MCF 10A (cell line): ENCODE results near the gene LRRC3. TPM values are rescaled to one million over a fixed set of nuclear protein-coding genes. Genes with fewer than 3 reads are reported as not detected.

Experiments used
- BruUV-seq: library from RNA; stranded (reverse); fragments of 400-500 nt; replicated peaks from 2 replicates; lab custom pipeline; 2021; lab: Mats Ljungman, UMichigan
- CTCF ChIA-PET: fragments of 300-600 bp; sonication (Branson Sonifier 250); formaldehyde crosslinking; extraction: SDS; loops from one replicate; lab custom pipeline; 2021; ENCODE audit warnings: antibody characterized with exemption, inconsistent platforms; lab: Yijun Ruan, JAX
- POLR2A ChIA-PET: fragments of 300-600, 350-650 bp; sonication (Branson Sonifier 250); formaldehyde crosslinking; extraction: SDS; loops from one replicate; lab custom pipeline; 2020; ENCODE audit warnings: antibody characterized with exemption, inconsistent platforms; lab: Yijun Ruan, JAX
- DNase-seq: peaks from one replicate; pipeline ENCODE4 v3.0.0-alpha.2; 2018; ENCODE audit not compliant: unreplicated experiment
- H3K27ac Mint-ChIP-seq: one replicate; pipeline ENCODE4 v1.8.0; 2022; ENCODE audit warnings: mild to moderate bottlenecking, low read depth, mixed read lengths; ENCODE audit not compliant: unreplicated experiment
- H3K27me3 Mint-ChIP-seq: one replicate; pipeline ENCODE4 v1.8.0; 2022; ENCODE audit warnings: mixed read lengths; ENCODE audit not compliant: insufficient read depth, unreplicated experiment
- H3K36me3 Mint-ChIP-seq: one replicate; pipeline ENCODE4 v1.8.0; 2022; ENCODE audit warnings: mild to moderate bottlenecking, moderate library complexity, mixed read lengths; ENCODE audit not compliant: insufficient read depth, unreplicated experiment
- H3K4me1 Mint-ChIP-seq: one replicate; pipeline ENCODE4 v1.8.0; 2022; ENCODE audit warnings: mixed read lengths; ENCODE audit not compliant: insufficient read depth, unreplicated experiment
- H3K4me3 Mint-ChIP-seq: one replicate; pipeline ENCODE4 v1.8.0; 2022; ENCODE audit warnings: mild to moderate bottlenecking, moderate library complexity, mixed read lengths; ENCODE audit not compliant: unreplicated experiment
- H3K9me3 Mint-ChIP-seq: one replicate; pipeline ENCODE4 v1.8.0; 2022; ENCODE audit warnings: mixed read lengths; ENCODE audit not compliant: unreplicated experiment
- CTCF ChIP-seq: fragments of 200-600 bp; IDR thresholded peaks from one replicate; pipeline ENCODE4 v1.8.0; 2022; ENCODE audit warnings: antibody characterized with exemption, mild to moderate bottlenecking; ENCODE audit not compliant: unreplicated experiment
- intact Hi-C: fragments of 100-400 bp; cut with micrococcal nuclease; formaldehyde crosslinking; loops from 2 replicates; pipeline ENCODE4 v1.14.1; 2022
- total RNA-seq: library from RNA; stranded (reverse); gene quantifications from 2 replicates; pipeline ENCODE4 v1.2.3, GENCODE V29; 2022

The LRRC3 gene
- total RNA-seq, 1 experiment from 2014 or later = not detected

- H3K4me1 Mint-ChIP-seq = no peaks in the 10 kb centered on the region
- no peaks in the 10 kb centered on the region for H3K27me3 Mint-ChIP-seq
- no peak for TF ChIP-seq CTCF
- no TSS peak for BruUV-seq
- no peak for DNase-seq
- H3K4me3 Mint-ChIP-seq = no peak overlapping the region
- ChIA-PET POLR2A (interaction anchor here (0.7 to 1.1 kb wide), 2 partner anchors 142 to 187 kb away, joined by 3 to 4 read pairs; partner anchors contain the start of gene KRTAP12-2), CTCF (interaction anchor here (0.7 to 1.7 kb wide), 7 partner anchors 9 to 303 kb away, joined by 3 to 5 read pairs (median 3); no protein-coding TSS in a partner anchor)
- no peaks in the 10 kb centered on the region for H3K36me3 Mint-ChIP-seq
- H3K27ac Mint-ChIP-seq = no peak overlapping the region
- intact Hi-C loops = no loop called here
- no peaks in the 10 kb centered on the region for H3K9me3 Mint-ChIP-seq
Measured at GRCh38 chr21:44480200-44481053, 25.1 kb downstream of the LRRC3 start.

GRCh38 chr21:44482581-44483287 lies 27.4 kb downstream of the LRRC3 start:
- DNase-seq = no peak
- no peak for TF ChIP-seq CTCF

GRCh38 chr21:44483288-44484237 lies 28.3 kb downstream of the LRRC3 start:
- H3K4me3 Mint-ChIP-seq = no peak overlapping the region
- BruUV-seq = no TSS peak
- DNase-seq = no peak
- H3K36me3 Mint-ChIP-seq = no peaks in the 10 kb centered on the region
- no peaks in the 10 kb centered on the region for H3K4me1 Mint-ChIP-seq
- CTCF ChIA-PET = interaction anchor here (1.0 kb wide), 1 partner anchor 259 kb away, joined by 3 read pairs; no protein-coding TSS in a partner anchor
- POLR2A ChIA-PET = no interaction called here
- H3K9me3 Mint-ChIP-seq = no peaks in the 10 kb centered on the region
- intact Hi-C loops = no loop called here
- no peak for TF ChIP-seq CTCF
- no peak overlapping the region for H3K27ac Mint-ChIP-seq
- H3K27me3 Mint-ChIP-seq = no peaks in the 10 kb centered on the region

More at GRCh38 chr21:44482581-44483287, 27.4 kb downstream of the LRRC3 start:
- H3K4me3 Mint-ChIP-seq = no peak overlapping the region
- no peaks in the 10 kb centered on the region for H3K9me3 Mint-ChIP-seq
- no peaks in the 10 kb centered on the region for H3K4me1 Mint-ChIP-seq
- POLR2A ChIA-PET = no interaction called here
- no peak overlapping the region for H3K27ac Mint-ChIP-seq
- no TSS peak for BruUV-seq
- CTCF ChIA-PET = interaction anchor here (1.0 kb wide), 1 partner anchor 260 kb away, joined by 3 read pairs; no protein-coding TSS in a partner anchor
- no peaks in the 10 kb centered on the region for H3K36me3 Mint-ChIP-seq
- intact Hi-C loops = no loop called here
- no peaks in the 10 kb centered on the region for H3K27me3 Mint-ChIP-seq
